ENCODE results near the gene CDKN3. TPM values are rescaled to one million over a fixed set of nuclear protein-coding genes. Genes with fewer than 3 reads are reported as not detected.
A peak's percentile ranks its signal among the peaks of the same experiment; 100 is the strongest.
"Not testable (repeated sequence)": the region's sequence is repeated elsewhere in the genome, so short reads cannot be mapped to it uniquely, and the experiment has no call there.

The CDKN3 gene
- total RNA-seq, 2 donors from 2014 or later = 1.4 to 3.4 TPM

DNA sequence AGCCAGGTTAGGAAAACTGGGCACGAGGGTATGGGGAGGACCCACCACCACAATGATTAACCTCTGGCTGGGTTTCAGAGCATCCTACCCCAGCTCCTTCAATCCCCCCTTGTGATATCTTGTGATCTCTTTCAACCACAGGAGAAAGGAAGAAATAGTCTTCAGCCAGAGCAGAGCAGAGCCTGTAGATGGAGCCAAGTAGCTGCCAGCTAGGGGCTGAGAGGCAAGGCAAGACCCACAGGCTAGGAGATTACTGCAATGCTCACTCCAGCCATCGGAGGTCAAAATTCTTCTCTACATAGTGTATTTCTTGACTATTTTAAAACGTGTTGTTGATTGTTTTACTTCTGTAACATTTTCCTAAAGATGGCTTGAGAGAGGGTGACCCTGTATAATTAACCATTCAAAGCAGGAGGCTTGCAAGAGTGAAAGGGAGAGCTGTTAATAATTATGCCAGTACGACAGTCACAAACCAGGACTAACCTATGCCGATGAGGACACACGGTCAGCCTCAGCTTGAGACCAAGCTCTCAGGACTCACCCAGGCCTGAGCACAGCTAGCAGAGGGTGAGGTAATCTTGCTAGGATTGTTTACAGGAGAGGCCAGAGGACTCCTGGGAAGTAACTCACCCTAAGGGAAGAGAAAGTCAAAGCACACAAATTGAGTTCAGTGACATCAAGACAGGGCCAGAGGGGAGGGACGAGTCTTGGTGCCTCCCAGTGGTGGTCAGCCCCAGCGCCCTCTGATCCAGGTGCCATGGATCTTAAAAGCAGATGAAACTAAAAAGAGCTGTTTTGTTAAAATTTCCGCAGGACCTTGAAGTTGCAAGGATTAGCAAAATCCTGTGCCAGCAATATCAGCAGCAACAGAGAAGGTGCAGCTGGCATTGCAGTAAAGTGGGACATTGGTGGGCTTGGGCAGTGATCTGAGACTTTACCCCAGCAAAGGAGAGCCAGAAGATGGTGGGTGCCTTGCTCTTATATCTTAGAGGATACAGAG is 29.8 kb upstream of the CDKN3 start:
- DNase-seq (ENCODE audit: low spot score) = no peak
- intact Hi-C loops (cut with DNase I) = no loop called here

- intact Hi-C loops (cut with DNase I) = no loop called here
- no peak for DNase-seq (ENCODE audit: low spot score)
These were observed 28.5 kb upstream of the CDKN3 start for GRCh38 chr14:54368291-54368690.

DNA sequence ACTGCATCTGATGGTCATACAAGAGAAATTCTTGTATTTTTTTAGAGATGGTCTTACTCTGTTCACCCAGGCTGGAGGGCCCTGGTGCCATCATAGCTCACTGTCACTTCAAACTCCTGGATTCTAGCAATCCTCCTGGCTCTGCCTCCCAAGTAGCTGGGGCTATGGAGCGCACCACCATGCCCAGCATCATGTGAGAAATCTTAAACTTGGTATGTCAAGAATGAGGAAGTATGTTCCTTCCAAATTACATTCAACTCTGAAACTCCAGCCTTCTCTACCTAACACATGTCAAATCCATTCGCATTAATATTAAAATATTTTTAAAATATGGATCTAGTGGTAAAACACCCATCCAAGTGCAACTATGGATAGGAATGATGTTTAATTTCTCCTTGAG is 27.5 kb upstream of the CDKN3 start:
- intact Hi-C loops (cut with DNase I) = no loop called here
- no peak for DNase-seq (ENCODE audit: low spot score)

DNA sequence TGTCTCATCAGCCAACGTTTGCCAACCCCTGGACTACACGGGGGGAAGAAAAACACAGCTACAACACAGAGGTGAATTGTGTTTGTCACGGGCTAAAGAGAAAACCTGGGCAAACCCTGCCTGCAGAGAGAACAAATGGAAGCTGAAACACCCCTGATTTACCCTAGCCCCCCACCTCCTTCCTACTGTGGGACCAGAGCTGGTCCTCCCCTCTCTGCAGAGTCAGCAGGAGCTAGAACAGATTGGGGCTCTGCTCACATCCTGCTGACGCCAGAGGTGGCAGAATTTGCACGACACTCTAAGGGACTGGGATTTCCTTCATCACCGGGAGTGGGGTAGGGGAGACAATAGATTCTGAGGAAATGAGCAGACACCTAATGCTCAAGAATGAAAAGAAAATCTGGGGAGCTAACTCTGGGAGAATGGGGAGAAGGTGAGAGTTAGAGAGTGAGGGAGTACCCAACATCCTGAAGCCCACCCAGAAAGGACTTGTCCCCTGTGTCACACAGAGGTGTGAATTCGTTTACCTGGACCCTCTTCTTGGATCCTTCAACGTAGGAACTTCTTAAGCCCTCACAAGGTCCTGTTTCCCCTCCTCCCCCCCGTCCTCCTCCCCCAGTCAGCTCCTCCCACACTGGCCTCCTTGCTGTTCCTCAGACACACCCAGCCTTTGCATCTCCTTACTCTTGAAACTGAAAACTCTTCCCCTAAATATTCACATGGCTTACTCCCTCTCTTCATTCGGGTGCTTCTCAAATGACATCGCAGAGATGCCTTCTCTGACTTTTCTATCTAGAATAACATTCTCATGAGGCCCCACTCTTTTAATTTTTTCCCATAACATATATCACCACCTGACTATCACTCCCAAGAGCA is 26.2 kb upstream of the CDKN3 start:
- DNase-seq (ENCODE audit: low spot score) = no peak
- intact Hi-C loops (cut with DNase I) = no loop called here

DNA sequence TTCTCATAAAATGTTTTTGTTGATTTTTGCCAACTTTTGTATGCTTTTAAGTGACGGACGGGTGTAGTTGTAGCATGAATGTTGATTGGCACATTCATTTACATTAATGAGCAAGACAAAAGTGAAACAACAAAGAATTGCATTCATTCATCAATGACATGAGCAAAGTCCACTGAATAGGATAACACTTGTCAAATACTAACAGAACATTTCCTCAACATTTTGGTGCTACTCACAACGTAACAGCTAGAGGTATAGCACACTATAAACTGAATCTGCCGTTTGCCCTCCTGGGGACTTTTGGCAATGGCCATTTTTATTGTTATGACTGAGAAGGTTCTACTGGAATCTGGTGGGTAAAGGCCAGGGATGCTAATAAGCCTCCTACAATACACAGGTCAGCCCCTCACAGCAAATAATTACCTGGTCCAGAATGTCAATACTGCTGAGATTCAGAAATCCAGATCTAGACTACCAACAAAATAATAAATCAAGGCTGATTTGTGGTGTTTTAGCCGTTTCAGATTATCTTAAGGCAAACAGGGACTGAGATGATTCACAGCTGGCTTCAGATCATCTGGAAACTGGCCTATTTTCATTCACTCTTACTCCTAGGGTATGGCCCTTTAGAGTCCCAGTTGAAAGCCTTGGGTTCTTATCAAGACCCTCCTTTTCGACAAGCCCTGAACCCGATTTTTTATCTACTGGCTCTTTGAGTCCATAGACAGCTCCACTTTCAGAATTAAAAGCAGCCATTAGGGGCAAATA is 22.5 kb upstream of the CDKN3 start:
- DNase-seq (ENCODE audit: low spot score) = no peak

GRCh38 chr14:54377501-54377900 is 19.3 kb upstream of the CDKN3 start:
- no peak for DNase-seq (ENCODE audit: low spot score)
- intact Hi-C loops (cut with DNase I) = no loop called here

More for the DNA sequence above, 22.5 kb upstream of the CDKN3 start:
- intact Hi-C loops (cut with DNase I) = no loop called here

DNA sequence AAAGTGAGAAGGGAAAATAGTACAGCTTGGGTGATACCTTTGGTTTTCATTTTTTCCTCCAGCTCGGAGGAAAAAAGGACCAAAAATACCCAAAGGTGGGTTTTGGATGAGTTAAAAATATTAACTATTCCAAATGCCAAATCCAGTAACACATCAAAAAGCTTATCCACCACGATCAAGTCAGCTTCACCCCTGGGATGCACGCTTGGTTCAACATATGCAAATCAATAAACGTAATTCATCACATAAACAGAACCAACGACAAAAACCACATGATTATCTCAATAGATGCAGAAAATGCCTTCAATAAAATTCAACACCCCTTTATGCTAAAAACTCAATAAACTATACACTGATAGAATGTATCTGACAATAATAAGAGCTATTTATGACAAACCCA is 17.9 kb upstream of the CDKN3 start:
- DNase-seq (ENCODE audit: low spot score) = not testable (repeated sequence)

GRCh38 chr14:54380558-54380957 is 16.2 kb upstream of the CDKN3 start:
- DNase-seq (ENCODE audit: low spot score); intact Hi-C loops (cut with DNase I): not testable (repeated sequence)

More for the DNA sequence above, 17.9 kb upstream of the CDKN3 start:
- intact Hi-C loops (cut with DNase I) = not testable (repeated sequence)

GRCh38 chr14:54381821-54382220 is 15.0 kb upstream of the CDKN3 start:
- no peak for DNase-seq (ENCODE audit: low spot score)
- intact Hi-C loops (cut with DNase I) = no loop called here

- no peak for DNase-seq (ENCODE audit: low spot score)
- intact Hi-C loops (cut with DNase I) = no loop called here
These were observed 13.0 kb upstream of the CDKN3 start for GRCh38 chr14:54383835-54384234.

DNA sequence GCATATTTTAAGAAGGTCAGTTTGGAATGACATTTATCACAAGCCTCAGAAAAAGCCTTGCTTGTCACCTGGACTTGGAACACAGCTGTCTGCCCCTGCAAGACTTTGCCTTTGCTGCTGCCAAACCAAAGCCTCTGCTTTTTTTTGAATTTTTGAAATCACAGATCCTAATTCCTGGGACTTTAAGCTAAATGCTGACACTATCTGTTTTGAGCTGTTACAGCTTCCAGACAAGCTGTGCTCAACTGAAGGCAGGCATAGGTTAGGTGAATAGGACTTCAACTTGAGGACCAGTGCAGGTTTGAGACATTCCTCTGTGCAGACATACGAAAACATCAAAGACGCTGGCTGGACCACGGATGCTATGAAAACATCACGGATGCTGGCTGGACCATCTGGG is 11.3 kb upstream of the CDKN3 start:
- intact Hi-C loops (cut with DNase I) = no loop called here
- no peak for DNase-seq (ENCODE audit: low spot score)

DNA sequence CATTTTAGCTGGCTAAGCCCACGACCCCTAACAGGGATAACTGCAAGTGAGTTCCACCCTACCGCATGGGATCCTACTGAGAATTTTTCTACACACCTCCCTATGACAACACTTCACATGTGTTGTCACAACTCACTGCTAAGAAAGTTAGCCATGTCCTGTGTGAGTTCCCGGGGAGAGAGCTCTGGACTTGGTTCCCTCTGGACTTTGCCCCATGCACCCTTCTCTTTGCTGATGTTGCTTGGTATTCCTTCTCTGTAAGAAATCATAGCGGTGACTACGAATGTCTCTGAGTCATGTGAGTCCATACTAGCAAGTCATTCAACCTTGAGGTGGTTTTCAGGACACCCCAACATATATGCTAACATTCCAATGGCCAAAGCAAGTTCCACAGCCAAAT is 9.5 kb upstream of the CDKN3 start:
- DNase-seq (ENCODE audit: low spot score) = no peak
- intact Hi-C loops (cut with DNase I) = no loop called here

DNA sequence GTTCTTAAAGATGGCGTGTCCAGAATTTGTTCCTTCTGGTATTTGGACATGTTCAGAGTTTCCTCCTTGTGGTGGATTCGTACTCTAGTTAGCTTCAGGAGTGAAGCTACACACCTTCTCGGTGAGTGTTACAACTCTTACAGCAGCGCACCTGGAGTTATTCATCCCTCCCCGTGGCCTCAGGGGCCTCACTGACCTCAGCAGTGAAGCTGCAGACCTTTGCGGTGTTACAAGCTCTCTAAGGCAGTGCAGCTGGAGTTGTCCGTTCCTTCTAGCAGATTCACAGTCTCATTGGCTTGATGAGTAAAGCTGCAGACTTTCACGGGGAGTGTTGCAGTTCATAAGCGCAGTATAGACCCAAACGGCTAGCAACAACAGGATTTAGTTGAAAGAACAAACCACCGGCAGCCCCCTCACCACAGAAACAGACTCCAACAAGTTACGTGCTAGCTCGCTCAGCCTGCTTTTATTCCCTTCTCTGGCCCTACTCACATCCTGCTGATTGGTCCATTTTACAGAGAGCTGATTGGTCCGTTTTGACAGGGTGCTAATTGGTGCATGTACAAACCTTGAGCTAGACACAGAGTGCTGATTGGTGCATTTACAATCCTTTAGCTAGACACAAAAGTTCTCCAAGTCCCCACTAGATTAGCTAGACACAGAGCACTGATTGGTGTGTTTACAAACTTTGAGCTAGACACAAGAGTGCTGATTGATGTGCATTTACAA is 4.5 kb upstream of the CDKN3 start:
- intact Hi-C loops (cut with DNase I) = no loop called here
- DNase-seq (ENCODE audit: low spot score) = no peak

DNA sequence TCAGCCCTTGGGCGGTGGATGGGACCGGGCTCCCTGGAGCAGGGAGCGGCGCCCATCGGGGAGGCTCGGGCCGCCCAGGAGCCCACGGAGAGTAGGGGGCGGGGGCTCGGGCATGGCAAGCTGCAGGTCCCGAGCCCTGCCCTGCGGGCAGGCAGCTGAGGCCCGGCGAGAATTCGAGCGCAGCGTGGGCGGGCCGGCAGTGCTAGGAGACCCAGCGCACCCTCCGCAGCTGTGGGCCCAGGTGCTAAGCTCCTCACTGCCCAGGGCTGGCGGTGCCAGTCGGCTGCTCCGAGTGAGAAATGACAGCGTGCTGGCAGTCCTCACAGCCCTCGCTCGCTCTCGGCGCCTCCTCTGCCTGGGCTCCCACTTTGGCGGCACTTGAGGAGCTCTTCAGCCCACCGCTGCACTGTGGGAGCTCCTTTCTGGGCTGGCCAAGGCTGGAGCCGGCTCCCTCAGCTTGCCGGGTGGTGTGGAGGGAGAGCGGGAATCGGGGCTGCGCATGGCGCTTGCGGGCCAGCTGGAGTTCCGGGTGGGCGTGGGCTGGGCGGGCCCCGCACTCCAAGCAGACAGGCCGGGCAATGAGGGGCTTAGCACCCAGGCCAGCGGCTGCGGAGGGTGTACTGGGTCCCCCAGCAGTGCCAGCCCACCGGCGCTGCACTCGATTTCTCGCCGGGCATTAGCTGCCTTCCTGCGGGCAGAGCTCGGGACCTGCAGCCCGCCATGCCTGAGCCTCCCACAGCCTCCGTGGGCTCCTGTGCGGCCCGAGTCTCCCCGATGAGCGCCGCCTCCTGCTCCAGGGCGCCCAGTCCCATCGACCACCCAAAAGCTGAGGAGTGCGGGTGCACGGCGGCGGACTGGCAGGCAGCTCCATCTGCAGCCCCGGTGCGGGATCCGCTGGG is 3.6 kb upstream of the CDKN3 start:
- peak; percentile 73 for DNase-seq (ENCODE audit: low spot score)
- intact Hi-C loops (cut with DNase I) = not testable (repeated sequence)

DNA sequence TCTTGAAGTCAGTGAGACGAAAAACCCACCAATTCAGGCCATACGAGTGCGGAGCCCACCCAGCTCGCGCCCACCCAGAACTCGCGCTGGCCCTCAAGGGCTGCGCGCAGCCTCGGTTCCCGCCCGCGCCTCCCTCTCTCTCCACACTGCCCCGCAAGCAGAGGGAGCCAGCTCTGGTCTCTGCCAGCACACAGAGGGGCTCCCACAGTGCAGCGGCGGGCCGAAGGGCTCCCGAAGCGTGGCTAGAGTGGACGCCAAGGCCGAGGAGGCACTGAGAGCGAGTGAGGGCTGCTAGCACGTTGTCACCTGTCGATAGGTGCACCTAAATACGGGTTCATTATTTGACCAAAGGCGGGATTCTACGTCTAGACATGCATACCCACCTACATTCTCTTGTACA is 2.2 kb upstream of the CDKN3 start:
- intact Hi-C loops (cut with DNase I) = no loop called here
- DNase-seq (ENCODE audit: low spot score) = no peak

GRCh38 chr14:54395284-54395683 is 1.5 kb upstream of the CDKN3 start:
- DNase-seq (ENCODE audit: low spot score) = no peak
- intact Hi-C loops (cut with DNase I) = no loop called here

DNA sequence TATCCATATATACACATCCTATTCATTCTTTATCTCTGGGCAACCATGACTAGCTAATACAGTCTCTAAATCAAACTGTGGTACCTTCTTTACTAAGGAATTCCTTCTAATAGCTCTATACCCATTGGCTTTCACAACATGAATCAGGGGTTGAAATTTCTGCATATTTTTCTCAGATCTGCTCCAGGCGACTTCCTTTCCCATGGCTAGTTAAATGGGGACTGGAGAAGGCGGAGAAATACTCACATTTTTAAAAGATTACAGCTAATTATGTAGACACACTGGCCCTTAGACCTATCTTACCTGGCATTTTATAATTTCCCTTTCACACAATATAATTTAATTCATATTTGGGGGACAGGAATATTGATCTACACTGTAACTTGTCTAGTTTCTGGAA is 1.1 kb upstream of the CDKN3 start:
- DNase-seq (ENCODE audit: low spot score) = no peak
- intact Hi-C loops (cut with DNase I) = no loop called here

- intact Hi-C loops (cut with DNase I) = no loop called here
- no peak for DNase-seq (ENCODE audit: low spot score)
These were observed 669 bp upstream of the CDKN3 start for GRCh38 chr14:54396183-54396492.

Data from posterior vena cava (tissue), 2 donors.